Stromal cell of bone marrow (primary cell): ENCODE results near the gene FRAS1.
"Not testable (repeated sequence)": the region's sequence is repeated elsewhere in the genome, so short reads cannot be mapped to it uniquely, and the experiment has no call there.

Experiments
- DNase-seq: peaks from one replicate; pipeline ENCODE4 v3.0.0-alpha.2; 2012; ENCODE audit warnings: low read depth

Gene FRAS1

GRCh38 chr4:78439328-78439727, 382.2 kb downstream of the FRAS1 start:
- DNase-seq: no peak

- DNase-seq: no peak
Observed at GRCh38 chr4:78441756-78442155, 384.6 kb downstream of the FRAS1 start.

- DNase-seq: no peak
Observed at GRCh38 chr4:78446619-78447018, 389.5 kb downstream of the FRAS1 start.

- DNase-seq: no peak
Observed at GRCh38 chr4:78451407-78451806, 394.3 kb downstream of the FRAS1 start.

- no peak for DNase-seq
Observed at GRCh38 chr4:78454016-78454415, 396.9 kb downstream of the FRAS1 start.

- no peak for DNase-seq
Observed at GRCh38 chr4:78457751-78458150, 400.6 kb downstream of the FRAS1 start.

GRCh38 chr4:78459327-78459726, 402.2 kb downstream of the FRAS1 start:
- DNase-seq: no peak

GRCh38 chr4:78460368-78460767, 403.2 kb downstream of the FRAS1 start:
- DNase-seq: no peak

- DNase-seq: no peak
Observed at GRCh38 chr4:78464265-78464664, 407.1 kb downstream of the FRAS1 start.

GRCh38 chr4:78467223-78467622, 410.1 kb downstream of the FRAS1 start:
- not testable (repeated sequence) for DNase-seq

- DNase-seq: no peak
Observed at GRCh38 chr4:78468272-78468671, 411.1 kb downstream of the FRAS1 start.

GRCh38 chr4:78476108-78476704, 419.1 kb downstream of the FRAS1 start:
- DNase-seq: no peak

- DNase-seq: peak; percentile 67
Observed at GRCh38 chr4:78477276-78477675, 420.2 kb downstream of the FRAS1 start.

GRCh38 chr4:78478523-78478922, 421.4 kb downstream of the FRAS1 start:
- DNase-seq: no peak

- DNase-seq: no peak
Observed at GRCh38 chr4:78480286-78480685, 423.2 kb downstream of the FRAS1 start.

- DNase-seq: peak; percentile 50
Observed at GRCh38 chr4:78481180-78481579, 424.1 kb downstream of the FRAS1 start.

- no peak for DNase-seq
Observed at GRCh38 chr4:78482281-78482680, 425.2 kb downstream of the FRAS1 start.

GRCh38 chr4:78483811-78484210, 426.7 kb downstream of the FRAS1 start:
- no peak for DNase-seq

- no peak for DNase-seq
Observed at GRCh38 chr4:78484574-78484973, 427.5 kb downstream of the FRAS1 start.

- no peak for DNase-seq
Observed at GRCh38 chr4:78493731-78494130, 436.6 kb downstream of the FRAS1 start.

- DNase-seq: no peak
Observed at GRCh38 chr4:78496021-78496643, 439.0 kb downstream of the FRAS1 start.

GRCh38 chr4:78506260-78506659, 449.1 kb downstream of the FRAS1 start:
- DNase-seq: not testable (repeated sequence)

GRCh38 chr4:78509043-78509442, 451.9 kb downstream of the FRAS1 start:
- DNase-seq: no peak

GRCh38 chr4:78510108-78510507, 453.0 kb downstream of the FRAS1 start:
- no peak for DNase-seq
